Mesendoderm (in vitro differentiated cells): ENCODE results near the gene FCER2.

ENCODE experiments used
- DNase-seq: peaks from one replicate; pipeline ENCODE4 v3.0.0; 2013
- H2AK5ac ChIP-seq: 2 replicates; pipeline ENCODE4 v1.6.1; 2013; ENCODE audit warnings: low read length, inconsistent platforms
- H2BK120ac ChIP-seq: 2 replicates; pipeline ENCODE4 v1.6.1; 2013; ENCODE audit warnings: low read depth, mild to moderate bottlenecking, low read length, moderate library complexity, mixed read lengths
- H2BK15ac ChIP-seq: replicated peaks from 2 replicates; pipeline ENCODE4 v1.6.1; 2013; ENCODE audit warnings: low read depth, mild to moderate bottlenecking, moderate library complexity
- H2BK5ac ChIP-seq: 2 replicates; pipeline ENCODE4 v1.6.1; 2013; ENCODE audit warnings: low read length, inconsistent platforms
- H3K18ac ChIP-seq: 2 replicates; pipeline ENCODE4 v1.6.1; 2013; ENCODE audit warnings: mild to moderate bottlenecking, low read length, mixed read lengths
- H3K23ac ChIP-seq: one replicate; pipeline ENCODE4 v1.6.1; 2013; ENCODE audit warnings: low read length
- H3K27ac ChIP-seq: 2 replicates; pipeline ENCODE4 v1.5.1; 2013; ENCODE audit warnings: low read depth, mild to moderate bottlenecking, inconsistent platforms, low read length, moderate library complexity
- H3K27me3 ChIP-seq: 2 replicates; pipeline ENCODE4 v1.6.1; 2013; ENCODE audit warnings: low read length, control low read depth, mild to moderate bottlenecking, inconsistent platforms; ENCODE audit not compliant: insufficient read depth, poor library complexity
- H3K36me3 ChIP-seq: 2 replicates; pipeline ENCODE4 v1.6.1; 2013; ENCODE audit warnings: low read length, inconsistent platforms; ENCODE audit not compliant: control insufficient read depth, insufficient read depth
- H3K4ac ChIP-seq: one replicate; pipeline ENCODE4 v1.6.1; 2013; ENCODE audit warnings: low read depth, mild to moderate bottlenecking, low read length, moderate library complexity
- H3K4me1 ChIP-seq: 2 replicates; pipeline ENCODE4 v1.6.1; 2013; ENCODE audit warnings: low read depth, low read length, inconsistent platforms; ENCODE audit not compliant: control insufficient read depth
- H3K4me2 ChIP-seq: 2 replicates; pipeline ENCODE4 v1.6.1; 2013; ENCODE audit warnings: low read length
- H3K4me3 ChIP-seq: 2 replicates; pipeline ENCODE4 v1.5.1; 2013; ENCODE audit warnings: mild to moderate bottlenecking, low read length
- H3K56ac ChIP-seq: one replicate; pipeline ENCODE4 v1.6.1; 2013; ENCODE audit warnings: low read length
- H3K79me1 ChIP-seq: 2 replicates; pipeline ENCODE4 v1.6.1; 2013; ENCODE audit warnings: low read length, inconsistent platforms
- H3K79me2 ChIP-seq: 2 replicates; pipeline ENCODE4 v1.6.1; 2013; ENCODE audit warnings: mild to moderate bottlenecking, low read length; ENCODE audit not compliant: control insufficient read depth, insufficient read depth
- H3K9ac ChIP-seq: 2 replicates; pipeline ENCODE4 v1.6.1; 2013; ENCODE audit warnings: low read length, inconsistent platforms
- H4K5ac ChIP-seq: one replicate; pipeline ENCODE4 v1.6.1; 2013; ENCODE audit warnings: low read length
- H4K8ac ChIP-seq: one replicate; pipeline ENCODE4 v1.6.1; 2013; ENCODE audit warnings: low read depth, mild to moderate bottlenecking, control low read depth, low read length, moderate library complexity
- WGBS: extraction: QIAGEN DNeasy Blood & Tissue Kit; methylation state at CpG from one replicate; pipeline ENCODE4 v1.1.7; 2013; ENCODE audit warnings: low lambda C conversion rate, missing lambda C conversion rate; ENCODE audit not compliant: insufficient coverage; ENCODE audit errors: extremely low coverage; 5-methylcytosine and 5-hydroxymethylcytosine counted together

The FCER2 gene

DNA sequence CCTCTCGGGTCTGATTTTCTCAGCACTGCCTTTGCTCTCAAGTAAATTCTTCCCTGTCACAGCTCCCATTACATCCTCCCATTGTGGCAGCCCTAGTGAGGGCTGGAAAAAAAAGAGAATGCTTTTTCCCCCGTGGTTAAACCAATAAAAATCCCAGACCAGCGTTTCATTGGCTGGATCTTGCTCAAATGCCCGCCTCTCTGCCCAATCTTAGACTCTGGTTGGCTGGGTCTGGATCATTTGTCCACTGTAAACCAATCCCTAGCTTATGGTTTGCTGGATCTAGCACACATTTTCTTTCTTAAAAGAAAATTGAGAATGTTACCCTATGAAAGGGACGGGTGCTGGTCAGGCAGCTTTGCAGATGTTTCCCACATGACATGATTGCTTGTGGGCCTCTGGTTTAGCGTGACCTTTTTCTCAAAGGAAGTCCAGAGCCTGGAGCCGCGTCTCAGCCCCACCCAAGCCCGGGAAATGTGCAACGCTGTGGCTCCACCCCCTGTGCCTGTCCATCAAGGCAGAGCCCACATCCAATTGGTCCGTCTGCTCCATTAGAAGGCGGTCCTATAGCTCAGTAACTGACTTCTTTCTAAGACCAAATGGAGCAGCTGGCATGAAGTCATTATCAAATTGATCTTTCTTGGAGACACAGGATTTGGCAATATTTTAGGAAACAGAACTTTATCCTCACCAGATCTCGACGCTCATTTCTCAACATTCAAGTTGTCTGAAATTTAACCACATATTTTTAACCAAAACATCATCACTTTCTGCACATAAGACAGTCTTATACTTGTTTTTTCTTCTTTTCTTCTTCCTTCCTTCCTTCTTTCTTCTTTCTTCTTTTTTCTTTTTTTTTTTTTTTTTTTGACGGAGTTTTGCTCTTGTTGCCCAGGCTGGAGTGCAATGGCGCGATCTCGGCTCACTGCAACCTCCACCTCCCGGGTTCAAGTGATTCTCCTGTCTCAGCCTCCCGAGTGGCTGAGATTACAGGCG, 27.6 kb downstream of the FCER2 start:
- Histone ChIP-seq H4K8ac (no peak overlapping the region), H2BK15ac (no peak overlapping the region), H3K56ac (no peak overlapping the region), H2AK5ac (no peak overlapping the region), H4K5ac (no peak overlapping the region), H3K18ac (no peak overlapping the region), H3K27me3 (no peaks in the 10 kb centered on the region), H3K27ac (no peak overlapping the region), H3K79me1 (no peaks in the 10 kb centered on the region), H3K4me2 (no peak overlapping the region), H2BK5ac (no peak overlapping the region), H3K79me2 (no peaks in the 10 kb centered on the region), H3K36me3 (no peaks in the 10 kb centered on the region), H2BK120ac (no peak overlapping the region), H3K9ac (no peak overlapping the region), H3K4me3 (no peak overlapping the region), H3K4ac (no peak overlapping the region), H3K4me1 (no peaks in the 10 kb centered on the region), H3K23ac (no peak overlapping the region)
- DNase-seq, result peak; percentile 66
- 100% methylated on average over 2 of the region's 21 CpGs for WGBS

DNA sequence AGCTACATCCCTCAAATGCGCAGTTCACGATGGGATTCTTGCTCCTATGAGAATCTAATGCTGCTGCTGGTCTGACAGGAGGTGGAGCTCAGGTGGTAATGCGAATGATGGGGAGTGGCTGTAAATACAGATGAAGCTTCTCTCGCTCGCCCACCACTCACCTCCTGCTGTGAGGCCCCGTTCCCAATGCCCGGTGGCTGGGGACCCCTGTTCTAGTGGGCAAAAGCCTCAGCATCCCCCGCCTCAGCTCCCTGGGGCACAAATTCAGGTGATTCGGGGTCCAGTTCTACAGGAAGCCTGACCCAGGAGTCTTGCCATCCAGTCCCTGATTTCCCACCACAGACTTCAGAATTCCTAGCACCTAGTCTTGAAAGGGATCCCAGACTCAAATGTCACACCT, 29.4 kb downstream of the FCER2 start:
- no peak for DNase-seq
- no CpG with 5 or more reads among the region's 9 CpGs for WGBS
- H4K5ac ChIP-seq, result no peak overlapping the region
- no peak overlapping the region for H2BK120ac ChIP-seq
- H4K8ac ChIP-seq, result no peak overlapping the region
- no peaks in the 10 kb centered on the region for H3K4me1 ChIP-seq
- H3K27me3 ChIP-seq, result no peaks in the 10 kb centered on the region
- no peak overlapping the region for H2AK5ac ChIP-seq
- H3K18ac ChIP-seq, result no peak overlapping the region
- no peak overlapping the region for H3K4me2 ChIP-seq
- no peaks in the 10 kb centered on the region for H3K79me2 ChIP-seq
- no peaks in the 10 kb centered on the region for H3K79me1 ChIP-seq
- no peak overlapping the region for H3K27ac ChIP-seq
- H2BK15ac ChIP-seq, result no peak overlapping the region
- no peak overlapping the region for H3K4ac ChIP-seq
- no peak overlapping the region for H2BK5ac ChIP-seq
- no peak overlapping the region for H3K56ac ChIP-seq
- H3K23ac ChIP-seq, result no peak overlapping the region
- H3K36me3 ChIP-seq, result no peaks in the 10 kb centered on the region
- H3K9ac ChIP-seq, result no peak overlapping the region
- H3K4me3 ChIP-seq, result no peak overlapping the region

DNA sequence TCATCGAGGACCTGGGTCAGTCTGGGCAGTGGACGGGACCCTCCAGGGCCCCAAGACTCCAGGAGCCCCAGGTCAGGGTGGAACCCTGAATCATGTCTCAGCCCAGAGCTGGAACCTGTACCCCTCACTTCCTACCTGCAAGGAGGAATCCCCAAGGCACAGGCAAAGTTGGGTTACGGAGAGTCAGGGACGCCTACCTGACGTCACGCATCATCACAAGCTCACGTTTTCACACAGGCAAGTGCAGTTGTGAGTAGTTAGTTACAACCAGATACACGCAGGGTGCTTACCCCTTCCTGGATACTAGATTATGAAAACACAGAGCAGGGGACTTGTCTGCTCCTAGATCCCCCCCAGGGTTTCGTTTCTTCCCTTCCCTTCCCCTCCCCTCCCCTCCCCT, 31.1 kb downstream of the FCER2 start:
- Histone ChIP-seq H2BK120ac (no peak overlapping the region), H4K8ac (no peak overlapping the region), H3K4ac (no peak overlapping the region), H2BK15ac (no peak overlapping the region), H3K23ac (no peak overlapping the region), H3K79me1 (no peaks in the 10 kb centered on the region), H3K56ac (no peak overlapping the region), H3K27me3 (no peaks in the 10 kb centered on the region), H3K9ac (peak overlapping the region; percentile 44), H2AK5ac (no peak overlapping the region), H3K27ac (no peak overlapping the region), H3K4me3 (no peak overlapping the region), H3K36me3 (no peaks in the 10 kb centered on the region), H3K4me2 (no peak overlapping the region), H3K4me1 (no peaks in the 10 kb centered on the region), H3K18ac (no peak overlapping the region), H4K5ac (no peak overlapping the region), H2BK5ac (no peak overlapping the region), H3K79me2 (no peaks in the 10 kb centered on the region)
- DNase-seq, result no peak
- WGBS, result no CpG with 5 or more reads among the region's 9 CpGs

DNA sequence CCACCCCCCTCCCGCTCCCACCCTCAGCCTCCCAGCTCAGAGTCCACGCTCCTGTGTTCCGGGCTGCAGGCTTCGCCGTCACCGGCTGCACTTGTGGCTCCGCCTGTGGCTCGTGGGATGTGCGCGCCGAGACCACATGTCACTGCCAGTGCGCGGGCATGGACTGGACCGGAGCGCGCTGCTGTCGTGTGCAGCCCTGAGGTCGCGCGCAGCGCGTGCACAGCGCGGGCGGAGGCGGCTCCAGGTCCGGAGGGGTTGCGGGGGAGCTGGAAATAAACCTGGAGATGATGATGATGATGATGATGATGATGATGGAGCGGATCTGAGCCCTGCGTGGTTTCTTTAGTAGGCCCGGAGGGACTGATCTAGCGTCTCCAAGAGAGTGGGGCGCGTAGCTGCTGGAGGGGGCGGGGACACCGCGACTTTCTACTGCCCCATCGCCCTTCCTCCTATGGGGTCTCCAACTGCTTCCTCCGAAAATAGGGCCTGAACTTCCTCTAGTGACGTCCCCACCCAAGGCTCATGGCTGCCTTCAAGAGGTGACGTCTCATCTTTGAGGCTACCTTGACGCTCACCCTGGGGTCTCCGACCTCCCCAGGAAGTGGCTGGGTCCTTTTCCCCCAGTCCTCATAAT, 31.7 kb downstream of the FCER2 start:
- Histone ChIP-seq H2BK5ac (no peak overlapping the region), H3K56ac (peak overlapping the region; percentile 60), H3K9ac (peak overlapping the region; percentile 44), H2BK120ac (no peak overlapping the region), H3K36me3 (no peaks in the 10 kb centered on the region), H3K4me1 (no peaks in the 10 kb centered on the region), H4K5ac (no peak overlapping the region), H3K23ac (no peak overlapping the region), H3K4ac (no peak overlapping the region), H3K18ac (no peak overlapping the region), H3K4me3 (peak overlapping the region; percentile 9), H2BK15ac (no peak overlapping the region), H4K8ac (no peak overlapping the region), H3K79me1 (no peaks in the 10 kb centered on the region), H3K27ac (no peak overlapping the region), H3K27me3 (no peaks in the 10 kb centered on the region), H3K4me2 (peak overlapping the region; percentile 34), H2AK5ac (no peak overlapping the region), H3K79me2 (no peaks in the 10 kb centered on the region)
- no CpG with 5 or more reads among the region's 43 CpGs for WGBS
- no peak for DNase-seq

DNA sequence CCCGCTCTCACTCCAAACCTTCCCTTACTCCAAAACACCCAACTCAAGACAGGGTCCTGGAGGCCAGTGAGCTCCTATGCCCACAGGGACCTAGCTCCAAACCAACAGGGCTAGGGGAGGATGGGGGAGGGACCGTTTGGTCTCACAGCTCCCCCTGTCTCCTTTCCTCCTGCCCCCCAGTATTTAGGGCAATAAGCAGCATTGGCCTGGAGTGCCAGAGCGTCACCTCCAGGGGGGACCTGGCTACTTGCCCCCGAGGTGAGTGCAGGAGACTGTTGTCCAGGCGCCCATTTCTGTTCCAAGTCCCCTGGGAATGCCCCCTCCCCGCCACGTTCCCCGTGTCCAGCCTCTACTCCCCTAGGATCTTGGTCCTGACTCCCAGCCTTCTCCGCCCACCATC, 32.3 kb downstream of the FCER2 start:
- DNase-seq, result no peak
- Histone ChIP-seq H3K4me1 (no peaks in the 10 kb centered on the region), H3K18ac (no peak overlapping the region), H3K23ac (no peak overlapping the region), H4K8ac (no peak overlapping the region), H2BK120ac (no peak overlapping the region), H3K27me3 (no peaks in the 10 kb centered on the region), H3K4ac (no peak overlapping the region), H3K4me3 (no peak overlapping the region), H3K56ac (no peak overlapping the region), H3K27ac (no peak overlapping the region), H2BK15ac (no peak overlapping the region), H4K5ac (no peak overlapping the region), H2BK5ac (no peak overlapping the region), H3K9ac (no peak overlapping the region), H3K79me1 (no peaks in the 10 kb centered on the region), H2AK5ac (no peak overlapping the region), H3K79me2 (no peaks in the 10 kb centered on the region), H3K36me3 (no peaks in the 10 kb centered on the region), H3K4me2 (no peak overlapping the region)
- 100% methylated on average over 1 of the region's 9 CpGs for WGBS
